Bone marrow (tissue), 2 donors: Measurements from ENCODE around the gene TNIK.
A peak's percentile ranks its signal among the peaks of the same experiment; 100 is the strongest.

ENCODE experiments used
- DNase-seq, 2 donors: peaks; one replicate each; lab custom pipeline; 2025; lab: John Stamatoyannopoulos, UW

TNIK gene

GRCh38 chr3:171336406-171336805 is 123.8 kb downstream of the TNIK start:
- DNase-seq = no peak

GRCh38 chr3:171335559-171335958 is 124.6 kb downstream of the TNIK start:
- no peak for DNase-seq

- no peak for DNase-seq
Measured at GRCh38 chr3:171334465-171334811, 125.8 kb downstream of the TNIK start.

GRCh38 chr3:171333784-171334464 is 126.3 kb downstream of the TNIK start:
- no peak for DNase-seq

- DNase-seq = no peak
Measured at GRCh38 chr3:171330938-171331337, 129.3 kb downstream of the TNIK start.

GRCh38 chr3:171329746-171330145 is 130.5 kb downstream of the TNIK start:
- DNase-seq = no peak

GRCh38 chr3:171328419-171329082 is 131.7 kb downstream of the TNIK start:
- peak in 1 of 2 donors; percentile 26 for DNase-seq

DNA sequence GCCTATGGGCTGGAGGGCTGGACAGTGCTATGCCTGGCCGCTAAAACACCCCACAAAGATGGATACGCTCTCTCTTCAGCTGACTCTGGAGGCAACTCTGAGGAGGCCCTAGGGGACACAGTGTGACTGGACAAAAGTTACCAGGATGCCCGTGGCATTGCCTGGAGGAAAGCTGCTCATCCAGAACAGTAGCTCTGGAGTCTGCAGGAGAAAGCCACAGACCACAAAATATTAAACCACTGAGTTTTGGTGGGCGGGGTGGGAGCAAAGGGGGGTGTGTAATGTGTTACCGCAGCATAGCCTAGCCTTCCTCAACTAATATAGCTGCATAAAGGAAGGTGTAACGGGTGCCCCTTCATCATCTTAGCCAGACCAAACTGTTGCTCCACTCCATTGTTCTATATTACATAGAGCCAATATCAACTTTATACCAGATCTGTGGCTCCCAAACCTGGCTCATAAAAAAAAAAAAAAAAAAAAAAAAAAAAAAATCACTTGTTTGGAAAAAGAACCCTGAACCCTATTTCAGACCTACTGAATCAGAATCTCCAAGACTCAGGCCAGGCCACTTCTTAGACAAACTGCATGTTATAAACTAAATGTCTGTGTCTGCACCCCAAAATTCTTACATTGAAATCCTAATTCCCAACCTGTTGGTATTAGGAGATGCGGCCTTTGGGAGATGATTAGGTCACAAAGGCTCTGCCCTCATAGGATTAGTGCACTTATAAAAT is 132.6 kb downstream of the TNIK start:
- DNase-seq = no peak

GRCh38 chr3:171326717-171327440 is 133.3 kb downstream of the TNIK start:
- DNase-seq = no peak

DNA sequence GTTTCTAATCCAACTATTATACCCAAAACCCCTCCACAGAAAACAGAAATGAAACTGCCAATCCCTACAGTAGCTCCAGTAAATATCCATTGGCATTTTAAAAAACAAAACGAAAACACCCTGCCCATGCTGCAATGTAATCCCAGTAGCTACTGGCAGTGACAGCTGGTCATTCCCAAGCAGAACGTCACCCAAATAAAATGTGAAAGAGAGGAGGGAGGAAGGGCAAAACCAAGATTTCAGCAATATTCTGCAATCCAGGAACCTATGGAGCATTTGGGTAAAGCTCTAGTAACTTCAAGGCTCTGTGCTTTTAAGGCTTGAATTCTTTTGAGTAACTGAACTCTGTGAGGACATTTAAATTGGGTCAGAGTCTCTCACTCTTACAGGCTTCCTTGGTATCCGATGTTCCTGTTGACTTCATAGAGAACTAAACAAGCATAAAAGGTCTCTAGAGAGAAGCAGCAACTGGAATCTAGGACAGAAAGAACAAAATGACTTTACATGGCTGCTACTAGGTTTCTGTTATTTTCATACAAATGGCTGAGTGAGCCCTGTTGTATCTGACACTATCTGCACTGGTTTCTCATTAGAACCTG is 136.2 kb downstream of the TNIK start:
- no peak for DNase-seq

DNA sequence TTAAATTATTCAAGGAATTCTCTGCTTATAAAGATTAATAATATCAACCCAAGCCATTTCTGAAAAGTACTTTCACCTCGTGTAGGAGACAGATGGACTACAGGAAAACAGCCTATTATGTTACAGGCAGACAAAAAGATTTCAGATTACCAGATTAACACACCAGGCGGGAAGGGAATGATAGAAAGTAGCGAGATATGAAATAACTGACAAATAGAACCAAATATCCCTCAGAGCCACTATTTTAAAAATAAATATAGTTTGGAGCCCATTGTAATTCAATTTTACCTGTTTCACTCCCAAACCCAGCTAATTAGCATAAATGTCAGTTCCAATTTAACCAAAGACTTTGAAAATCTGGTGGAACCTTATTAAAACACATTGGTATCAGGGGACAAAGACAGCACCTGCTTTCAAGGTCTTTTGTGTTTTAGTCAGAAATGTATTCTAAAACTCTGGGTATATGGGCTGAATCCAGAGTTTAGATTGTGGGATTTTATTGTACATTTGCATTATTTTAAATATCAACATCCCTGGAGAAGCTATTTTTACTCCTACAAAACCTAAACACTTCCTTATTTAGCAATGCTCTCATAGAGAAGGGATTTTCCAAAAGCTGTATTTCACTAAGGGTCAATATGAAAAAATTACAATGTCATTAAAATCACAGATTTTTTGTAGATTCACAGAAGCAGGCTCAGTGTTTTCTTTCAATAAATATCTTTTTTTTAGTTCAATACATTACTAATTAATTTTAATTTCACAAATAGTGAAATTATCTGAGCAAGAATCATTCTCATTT is 138.4 kb downstream of the TNIK start:
- DNase-seq = no peak

DNA sequence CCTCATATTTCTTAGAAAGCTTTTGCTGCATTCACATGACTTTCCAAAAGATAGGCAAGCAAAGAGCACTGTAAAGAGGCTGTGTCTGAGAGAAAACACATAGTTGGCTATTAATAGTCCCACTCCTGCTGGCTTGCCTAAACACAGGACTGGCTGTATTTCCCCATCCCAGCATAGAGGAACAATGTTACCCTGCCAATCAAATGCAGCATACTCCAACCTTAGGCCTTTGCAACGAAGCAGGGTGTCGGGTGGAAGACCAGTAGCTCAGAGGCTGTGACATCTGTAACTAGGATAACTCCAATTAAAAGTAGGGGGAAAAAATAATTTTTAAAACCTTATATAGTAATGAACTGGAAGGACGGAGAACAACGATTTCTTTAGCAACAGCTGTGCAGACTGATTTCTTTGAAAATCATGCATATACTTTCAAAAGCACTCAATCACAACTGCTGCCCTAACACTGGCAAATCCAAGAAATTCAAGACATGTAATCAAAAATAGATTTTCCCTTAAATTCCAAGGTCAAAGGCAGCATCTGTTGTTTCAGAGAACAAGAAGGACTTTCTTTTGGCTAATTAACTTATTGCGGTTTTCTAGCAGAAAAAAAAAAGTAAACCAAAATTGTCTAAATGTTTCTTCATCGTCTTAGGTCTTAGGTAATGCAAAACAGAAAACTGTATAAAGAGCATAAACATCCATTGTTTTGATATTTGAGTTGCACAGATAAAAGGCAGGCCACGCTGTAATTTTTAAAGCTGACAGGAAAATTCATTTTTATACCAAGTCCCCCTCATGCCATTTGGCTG is 139.3 kb downstream of the TNIK start:
- no peak for DNase-seq

GRCh38 chr3:171317171-171317570 is 143.0 kb downstream of the TNIK start:
- no peak for DNase-seq

GRCh38 chr3:171315919-171316318 is 144.3 kb downstream of the TNIK start:
- DNase-seq = no peak

- DNase-seq = no peak
Measured at GRCh38 chr3:171315101-171315500, 145.1 kb downstream of the TNIK start.

- no peak for DNase-seq
Measured at GRCh38 chr3:171314341-171314740, 145.9 kb downstream of the TNIK start.

GRCh38 chr3:171313702-171314101 is 146.5 kb downstream of the TNIK start:
- no peak for DNase-seq

DNA sequence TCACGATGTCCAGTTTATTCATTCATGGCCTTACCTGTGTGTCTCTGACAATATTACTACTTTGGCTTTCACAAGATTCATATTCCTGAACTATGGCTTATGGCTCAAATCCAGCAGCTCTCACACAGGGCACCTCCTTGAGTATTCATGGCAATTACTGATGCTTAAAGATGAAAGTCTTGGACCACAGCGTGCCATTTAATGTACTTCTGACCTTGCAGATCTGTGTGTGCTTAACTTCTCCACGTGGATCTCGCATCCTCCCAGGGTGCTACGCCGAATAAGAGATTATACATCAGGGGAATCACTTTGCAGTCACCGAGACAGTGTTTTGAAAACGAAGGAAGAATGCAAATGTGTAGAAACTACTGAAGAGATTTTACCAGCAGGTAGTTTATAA is 147.5 kb downstream of the TNIK start:
- DNase-seq = no peak

GRCh38 chr3:171311784-171312183 is 148.4 kb downstream of the TNIK start:
- peak in 1 of 2 donors; percentile 82 for DNase-seq

DNA sequence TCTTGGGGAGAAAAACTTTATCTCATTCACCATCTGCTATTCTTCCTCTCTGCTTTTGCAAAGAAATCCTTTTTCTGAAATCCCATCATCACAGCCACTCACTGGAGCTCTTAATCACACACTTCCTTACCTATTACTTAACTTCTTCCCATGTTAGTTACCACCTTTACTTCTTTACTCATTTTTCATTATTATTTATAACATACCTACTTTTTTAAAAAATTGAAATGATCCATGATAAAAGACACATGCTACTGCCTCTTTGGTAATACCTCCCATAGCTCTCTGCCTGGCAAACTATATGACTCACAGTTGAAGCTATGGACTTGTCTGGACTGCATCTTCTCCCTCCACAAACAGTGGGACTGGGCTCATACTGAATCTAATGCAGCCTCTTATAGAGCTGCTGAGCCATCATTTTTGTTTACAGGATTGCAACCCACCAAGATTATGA is 150.3 kb downstream of the TNIK start:
- DNase-seq = peak in 1 of 2 donors; percentile 11
